ENCODE results near the gene ING3. TPM values are rescaled to one million over a fixed set of nuclear protein-coding genes. Genes with fewer than 3 reads are reported as not detected.

Gene ING3
- total and polyA plus RNA-seq, 4 experiments from 2014 or later: 24.1 to 32.2 (median 28.1) TPM

- H3K36me3 Mint-ChIP-seq: no peaks in the 10 kb centered on the region
- ChIA-PET POLR2A (ENCODE audit: partially characterized antibody) (no interaction called here), CTCF (ENCODE audit: partially characterized antibody) (interaction anchor here (1.2 kb wide), 1 partner anchor 10 kb away, joined by 3 read pairs; no protein-coding TSS in a partner anchor)
- Histone ChIP-seq H3K4me3 (ENCODE audit: low read length in 2 of 2) (no peak overlapping the region), H3K27me3 (ENCODE audit: insufficient read depth, low read length) (no peaks in the 10 kb centered on the region), H3K27ac (ENCODE audit: low read depth, low read length) (no peak overlapping the region), H3K4me1 (ENCODE audit: insufficient read depth, low read length) (no peaks in the 10 kb centered on the region), H3K9me3 (ENCODE audit: control insufficient read depth in 1 of 2, low read length in 2 of 2) (no peaks in the 10 kb centered on the region), H3K36me3 (ENCODE audit: insufficient read depth, low read length) (no peaks in the 10 kb centered on the region)
- DNase-seq: no peak
- H3K9me3 Mint-ChIP-seq: no peaks in the 10 kb centered on the region
- intact Hi-C loops (cut with micrococcal nuclease): no loop called here
- peaks cover 10 to 11% of the 10 kb centered on the region in 2 donors for H3K27me3 Mint-ChIP-seq
- H3K4me1 Mint-ChIP-seq: no peaks in the 10 kb centered on the region
- H3K4me3 Mint-ChIP-seq: no peak overlapping the region
- no peak overlapping the region for H3K27ac Mint-ChIP-seq
Measured at GRCh38 chr7:121024611-121025010, 74.0 kb downstream of the ING3 start.

- ChIA-PET CTCF (ENCODE audit: partially characterized antibody) (no interaction called here), POLR2A (ENCODE audit: partially characterized antibody) (no interaction called here)
- Histone ChIP-seq H3K36me3 (ENCODE audit: insufficient read depth, low read length) (no peaks in the 10 kb centered on the region), H3K27me3 (ENCODE audit: insufficient read depth, low read length) (no peaks in the 10 kb centered on the region), H3K27ac (ENCODE audit: low read depth, low read length) (no peak overlapping the region), H3K9me3 (ENCODE audit: control insufficient read depth in 1 of 2, low read length in 2 of 2) (no peaks in the 10 kb centered on the region), H3K4me3 (ENCODE audit: low read length in 2 of 2) (no peak overlapping the region), H3K4me1 (ENCODE audit: insufficient read depth, low read length) (no peaks in the 10 kb centered on the region)
- Mint-ChIP-seq H3K36me3 (no peaks in the 10 kb centered on the region), H3K27me3 (peaks cover 11 to 12% of the 10 kb centered on the region in 2 donors), H3K4me1 (no peaks in the 10 kb centered on the region), H3K27ac (no peak overlapping the region), H3K4me3 (no peak overlapping the region), H3K9me3 (no peaks in the 10 kb centered on the region)
- intact Hi-C loops (cut with micrococcal nuclease): no loop called here
- no peak for DNase-seq
Measured at GRCh38 chr7:121026159-121026558, 75.6 kb downstream of the ING3 start.

DNA sequence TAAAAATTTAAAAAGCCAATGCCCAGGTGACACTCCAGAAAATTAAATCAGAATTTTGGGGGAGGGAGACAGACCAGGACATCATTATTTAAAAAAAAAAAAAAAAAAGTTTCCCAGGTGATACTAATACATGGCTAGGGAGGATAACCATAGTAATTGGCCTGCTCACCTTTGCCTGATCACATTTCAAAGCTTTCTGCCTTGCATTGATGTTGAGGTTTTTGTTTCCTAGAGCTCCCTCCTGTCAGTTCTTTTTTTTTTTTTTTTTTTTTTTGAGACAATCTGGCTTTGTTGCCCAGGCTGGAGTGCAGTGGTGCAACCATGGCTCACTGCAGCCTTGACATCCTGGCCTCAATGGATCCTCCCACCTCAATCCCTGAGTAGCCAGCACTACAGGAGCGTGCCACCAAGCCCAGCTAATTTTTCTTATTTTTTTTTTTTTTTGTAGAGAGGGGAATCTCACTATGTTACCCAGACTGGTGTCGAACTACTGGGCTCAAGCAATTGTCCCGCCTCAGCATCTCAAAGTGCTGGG, 76.1 kb downstream of the ING3 start:
- no peak for DNase-seq
- Mint-ChIP-seq H3K27me3 (peaks cover 11 to 12% of the 10 kb centered on the region in 2 donors), H3K4me1 (no peaks in the 10 kb centered on the region), H3K36me3 (no peaks in the 10 kb centered on the region), H3K27ac (no peak overlapping the region), H3K4me3 (no peak overlapping the region), H3K9me3 (no peaks in the 10 kb centered on the region)
- CTCF ChIA-PET (ENCODE audit: partially characterized antibody): no interaction called here
- Histone ChIP-seq H3K4me3 (ENCODE audit: low read length in 2 of 2) (no peak overlapping the region), H3K27ac (ENCODE audit: low read depth, low read length) (no peak overlapping the region), H3K4me1 (ENCODE audit: insufficient read depth, low read length) (no peaks in the 10 kb centered on the region), H3K36me3 (ENCODE audit: insufficient read depth, low read length) (no peaks in the 10 kb centered on the region), H3K9me3 (ENCODE audit: control insufficient read depth in 1 of 2, low read length in 2 of 2) (no peaks in the 10 kb centered on the region), H3K27me3 (ENCODE audit: insufficient read depth, low read length) (no peaks in the 10 kb centered on the region)
- POLR2A ChIA-PET (ENCODE audit: partially characterized antibody): no interaction called here
- intact Hi-C loops (cut with micrococcal nuclease): no loop called here

Other genes starting within 250 kb of the ING3 start
- not detected for gene TSPAN12, start 92.6 kb upstream of the ING3 start, total RNA-seq
- gene TSPAN12, start 92.6 kb upstream of the ING3 start, polyA plus RNA-seq: not detected
- under 1 TPM in 1 of 2 experiments, not detected in 1; 0.32 TPM for gene CPED1, start 37.9 kb downstream of the ING3 start, total RNA-seq
- gene CPED1, start 37.9 kb downstream of the ING3 start, polyA plus RNA-seq: not detected